Gastroesophageal sphincter (tissue), 4 donors: ENCODE data around the gene CCL8. TPM values are rescaled to one million over a fixed set of nuclear protein-coding genes. Genes with fewer than 3 reads are reported as not detected.

ENCODE experiments used
- ATAC-seq: fragments of 150-250 bp; one replicate; pipeline ENCODE4 v1.9.1; 2016; ENCODE audit warnings: mild to moderate bottlenecking, moderate library complexity
- H3K27ac ChIP-seq, 4 donors: fragments of 200-600 bp; sonication (generic) in 3 of 4; 1 replicate in 3 of 4; 2 replicates in 1 of 4; pipeline ENCODE4 v1.5.1; 2016 to 2019
- H3K27me3 ChIP-seq: fragments of 200-600 bp; sonication (generic); one replicate; pipeline ENCODE4 v1.5.1; 2019
- H3K36me3 ChIP-seq, 2 donors: fragments of 200-600 bp; sonication (generic); one replicate each; pipeline ENCODE4 v1.5.1; 2019; ENCODE audit warnings: control low read depth in 1 of 2
- H3K4me1 ChIP-seq, 3 donors: fragments of 200-600 bp; sonication (generic); 1 replicate in 2 of 3; 2 replicates in 1 of 3; pipeline ENCODE4 v1.5.1; 2016 to 2019; ENCODE audit warnings: control low read depth in 2 of 3
- H3K4me3 ChIP-seq, 2 donors: fragments of 200-600 bp; sonication (generic); one replicate each; pipeline ENCODE4 v1.5.1; 2019; ENCODE audit warnings: mild to moderate bottlenecking in 1 of 2, moderate library complexity in 1 of 2
- H3K9me3 ChIP-seq, 3 donors: fragments of 200-600 bp; sonication (generic); one replicate each; pipeline ENCODE4 v1.5.1; 2017 to 2019; ENCODE audit warnings: control low read depth in 2 of 3
- CTCF ChIP-seq, 4 experiments: fragments of 200-600 bp in 2 of 4; fragments of 450-650 bp in 2 of 4; sonication (generic) in 1 of 4; IDR thresholded peaks; one replicate each; pipeline ENCODE4 v1.5.1; 2017 to 2019; ENCODE audit warnings: antibody characterized with exemption in 4 of 4, mild to moderate bottlenecking in 2 of 4, moderate library complexity in 2 of 4
- EP300 ChIP-seq: sonication (generic); formaldehyde crosslinking; IDR thresholded peaks from one replicate; pipeline ENCODE4 v1.6.1; 2017; ENCODE audit warnings: antibody characterized with exemption, mild to moderate bottlenecking
- POLR2A ChIP-seq, 2 donors: fragments of 450-650 bp; IDR thresholded peaks; one replicate each; pipeline ENCODE4 v1.6.1; 2017; ENCODE audit warnings: antibody characterized with exemption in 2 of 2, mild to moderate bottlenecking in 2 of 2, moderate library complexity in 1 of 2
- POLR2AphosphoS5 ChIP-seq: sonication (generic); formaldehyde crosslinking; IDR thresholded peaks from one replicate; pipeline ENCODE4 v1.6.1; 2017; ENCODE audit warnings: antibody characterized with exemption
- WGBS, 2 donors: methylation state at CpG; one replicate each; pipeline ENCODE4 v1.1.5; 2018; ENCODE audit warnings: low coverage in 1 of 2; 5-methylcytosine and 5-hydroxymethylcytosine counted together
- total RNA-seq, 4 donors: library from RNA; depleted of rRNA; stranded (reverse); fragments of >200 nt; gene quantifications; one replicate each; pipeline ENCODE4 v1.1.0, GENCODE V29; 2016

The CCL8 gene
- total RNA-seq, 4 donors from 2014 or later: 0.27 to 0.81 TPM; not detected in 2

- no peaks in the 10 kb centered on the region for H3K36me3 ChIP-seq
- no peaks in the 10 kb centered on the region for H3K9me3 ChIP-seq
- H3K27ac ChIP-seq: no peak overlapping the region
- H3K27me3 ChIP-seq: peaks cover 32% of the 10 kb centered on the region
- ATAC-seq: no peak
- H3K4me1 ChIP-seq: no peaks in the 10 kb centered on the region
- WGBS, 2 donors: 78 to 82% methylated on average over 5 to 6 of the region's 9 CpGs
- TF ChIP-seq POLR2A (IDR thresholded peaks at IDR 0.05): no peak
- TF ChIP-seq POLR2AphosphoS5: no peak
- no peak for TF ChIP-seq EP300
- TF ChIP-seq CTCF (IDR thresholded peaks at IDR 0.05): no peak
- no peak overlapping the region for H3K4me3 ChIP-seq
These were observed 49.1 kb downstream of the CCL8 start for GRCh38 chr17:34368196-34368945.

GRCh38 chr17:34368946-34369500 lies 49.8 kb downstream of the CCL8 start:
- no peaks in the 10 kb centered on the region for H3K4me1 ChIP-seq
- no peaks in the 10 kb centered on the region for H3K9me3 ChIP-seq
- no peak overlapping the region for H3K27ac ChIP-seq
- no peak for TF ChIP-seq CTCF (IDR thresholded peaks at IDR 0.05)
- no peak for TF ChIP-seq EP300
- no peak for TF ChIP-seq POLR2AphosphoS5
- TF ChIP-seq POLR2A (IDR thresholded peaks at IDR 0.05): no peak
- no peak overlapping the region for H3K4me3 ChIP-seq
- ATAC-seq: no peak
- WGBS, 2 donors: 31 to 61% methylated on average over 2 to 4 of the region's 4 CpGs
- no peaks in the 10 kb centered on the region for H3K36me3 ChIP-seq
- H3K27me3 ChIP-seq: peaks cover 28% of the 10 kb centered on the region

GRCh38 chr17:34369571-34369970 lies 50.3 kb downstream of the CCL8 start:
- no peak for ATAC-seq
- H3K27ac ChIP-seq: no peak overlapping the region
- no CpG with 5 or more reads among the region's 3 CpGs for WGBS, 2 donors
- no peaks in the 10 kb centered on the region for H3K36me3 ChIP-seq
- H3K9me3 ChIP-seq: no peaks in the 10 kb centered on the region
- H3K4me1 ChIP-seq: no peaks in the 10 kb centered on the region
- peaks cover 25% of the 10 kb centered on the region for H3K27me3 ChIP-seq
- no peak for TF ChIP-seq POLR2A (IDR thresholded peaks at IDR 0.05)
- no peak for TF ChIP-seq EP300
- TF ChIP-seq POLR2AphosphoS5: no peak
- TF ChIP-seq CTCF (IDR thresholded peaks at IDR 0.05): no peak
- no peak overlapping the region for H3K4me3 ChIP-seq

GRCh38 chr17:34370376-34370996 lies 51.3 kb downstream of the CCL8 start:
- TF ChIP-seq POLR2A (IDR thresholded peaks at IDR 0.05) (no peak), CTCF (IDR thresholded peaks at IDR 0.05) (no peak), EP300 (no peak), POLR2AphosphoS5 (no peak)
- no peak for ATAC-seq

More at GRCh38 chr17:34370376-34370996, 51.3 kb downstream of the CCL8 start:
- Histone ChIP-seq H3K36me3 (no peaks in the 10 kb centered on the region), H3K27ac (no peak overlapping the region), H3K9me3 (no peaks in the 10 kb centered on the region), H3K27me3 (peaks cover 19% of the 10 kb centered on the region), H3K4me3 (no peak overlapping the region), H3K4me1 (no peaks in the 10 kb centered on the region)
- WGBS, 2 donors: 86 to 91% methylated on average over 1 to 2 of the region's 5 CpGs
